Measurements from ENCODE around the gene CCDC61. TPM values are rescaled to one million over a fixed set of nuclear protein-coding genes. Genes with fewer than 3 reads are reported as not detected.
A peak's percentile ranks its signal among the peaks of the same experiment; 100 is the strongest.

The CCDC61 gene, protein sequence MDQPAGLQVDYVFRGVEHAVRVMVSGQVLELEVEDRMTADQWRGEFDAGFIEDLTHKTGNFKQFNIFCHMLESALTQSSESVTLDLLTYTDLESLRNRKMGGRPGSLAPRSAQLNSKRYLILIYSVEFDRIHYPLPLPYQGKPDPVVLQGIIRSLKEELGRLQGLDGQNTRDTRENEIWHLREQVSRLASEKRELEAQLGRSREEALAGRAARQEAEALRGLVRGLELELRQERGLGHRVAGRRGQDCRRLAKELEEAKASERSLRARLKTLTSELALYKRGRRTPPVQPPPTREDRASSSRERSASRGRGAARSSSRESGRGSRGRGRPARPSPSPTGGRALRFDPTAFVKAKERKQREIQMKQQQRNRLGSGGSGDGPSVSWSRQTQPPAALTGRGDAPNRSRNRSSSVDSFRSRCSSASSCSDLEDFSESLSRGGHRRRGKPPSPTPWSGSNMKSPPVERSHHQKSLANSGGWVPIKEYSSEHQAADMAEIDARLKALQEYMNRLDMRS
- total RNA-seq (2014; rRNA removed; shearing (Covaris generic); ENCODE audit: low replicate concordance): 10.5 and 25.5 TPM in 2 replicates

DNA sequence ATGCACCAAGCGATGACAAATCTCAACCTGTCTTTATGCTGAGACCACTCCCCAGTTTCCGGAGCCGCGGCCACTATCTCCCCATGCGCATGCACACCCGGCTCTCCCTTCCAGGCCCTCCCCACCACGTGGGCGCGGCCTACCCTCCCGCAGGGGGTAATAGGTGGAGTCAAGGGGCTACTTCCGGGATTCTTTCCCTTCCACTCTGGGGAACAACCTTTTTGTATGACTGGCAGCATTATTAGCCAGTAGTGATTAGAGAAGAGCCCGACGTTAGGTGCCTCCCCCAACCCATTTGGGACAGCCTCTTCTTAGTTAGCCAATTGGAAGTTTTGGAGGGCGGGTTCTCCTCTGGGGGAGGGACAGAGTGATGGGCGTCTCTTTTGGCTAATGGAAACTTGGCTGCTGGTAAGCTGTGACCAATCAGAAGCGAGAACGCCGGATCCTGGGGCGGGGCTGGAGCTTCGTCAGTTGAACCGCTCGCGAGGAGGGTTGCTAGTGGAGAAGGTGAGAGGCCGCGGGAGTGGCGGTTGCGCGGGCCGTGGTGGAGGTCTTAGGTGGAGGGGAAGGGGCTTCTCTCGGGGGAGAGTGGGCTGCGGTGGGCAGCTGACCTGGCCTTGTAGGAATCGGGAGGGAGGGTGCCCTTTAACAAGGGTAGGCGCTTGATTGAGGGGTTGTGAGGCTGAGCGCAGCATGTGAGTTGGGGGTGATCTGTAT lies at the start of gene CCDC61:
CCDC61 (plus strand) TSS at position 470 of the 717 bp plus-strand sequence. CDS start 7,552 bp downstream, outside the sequence.
- Histone ChIP-seq H3K9me3 (no peaks in the 10 kb centered on the region), H3K4me3 (peak within 1 kb of the TSS; percentile 79), H3K36me3 (no peaks in the 10 kb centered on the region), H3K27me3 (no peaks in the 10 kb centered on the region; the same call in 1 of the 2 replicates)
- peak; percentile 95 for DNase-seq

DNA sequence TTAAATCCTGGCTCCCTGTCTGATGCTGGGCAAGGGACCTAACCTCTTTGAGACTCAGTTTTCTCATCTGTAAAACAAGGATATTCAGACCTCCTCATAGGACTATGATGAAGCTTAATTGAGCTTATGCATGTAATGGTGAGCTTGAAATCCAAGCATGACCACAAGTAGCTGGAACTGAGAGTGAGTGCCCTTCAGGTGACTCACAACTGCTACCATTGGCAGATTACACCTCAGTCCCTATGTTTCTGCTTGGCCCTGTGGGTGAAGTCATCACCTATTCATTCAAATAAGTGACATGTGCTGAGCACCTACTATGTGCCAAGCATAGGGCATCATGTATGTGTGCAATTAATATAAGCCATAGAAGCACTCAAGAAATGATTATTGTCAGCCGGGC lies 47.3 kb upstream of the CCDC61 start:
- no peaks in the 10 kb centered on the region for H3K36me3 ChIP-seq

DNA sequence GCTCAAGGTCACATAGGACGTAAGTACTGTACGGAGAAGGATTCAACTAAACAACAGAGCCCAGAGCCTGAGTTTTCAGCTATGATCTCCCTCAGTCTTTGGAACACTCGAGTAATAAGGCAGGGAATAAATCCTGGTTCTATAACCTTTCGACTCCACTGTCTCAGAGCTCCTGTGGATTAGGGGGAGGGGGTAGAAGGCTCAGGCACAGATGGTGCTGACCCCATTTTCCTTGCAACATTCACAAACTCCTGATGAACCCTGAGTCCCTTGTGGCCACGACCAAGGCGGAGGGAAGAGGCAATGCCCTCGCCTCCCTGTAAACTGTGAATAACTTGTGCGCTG lies 43.0 kb upstream of the CCDC61 start:
- Histone ChIP-seq H3K9me3 (no peaks in the 10 kb centered on the region), H3K36me3 (no peaks in the 10 kb centered on the region), H3K4me3 (no peak overlapping the region), H3K27me3 (peaks cover 10% of the 10 kb centered on the region)
- no peak for DNase-seq

More for the DNA sequence above, 47.3 kb upstream of the CCDC61 start:
- DNase-seq: peak; percentile 30
- Histone ChIP-seq H3K27me3 (peaks cover 16% of the 10 kb centered on the region), H3K9me3 (no peaks in the 10 kb centered on the region), H3K4me3 (no peak overlapping the region)

DNA sequence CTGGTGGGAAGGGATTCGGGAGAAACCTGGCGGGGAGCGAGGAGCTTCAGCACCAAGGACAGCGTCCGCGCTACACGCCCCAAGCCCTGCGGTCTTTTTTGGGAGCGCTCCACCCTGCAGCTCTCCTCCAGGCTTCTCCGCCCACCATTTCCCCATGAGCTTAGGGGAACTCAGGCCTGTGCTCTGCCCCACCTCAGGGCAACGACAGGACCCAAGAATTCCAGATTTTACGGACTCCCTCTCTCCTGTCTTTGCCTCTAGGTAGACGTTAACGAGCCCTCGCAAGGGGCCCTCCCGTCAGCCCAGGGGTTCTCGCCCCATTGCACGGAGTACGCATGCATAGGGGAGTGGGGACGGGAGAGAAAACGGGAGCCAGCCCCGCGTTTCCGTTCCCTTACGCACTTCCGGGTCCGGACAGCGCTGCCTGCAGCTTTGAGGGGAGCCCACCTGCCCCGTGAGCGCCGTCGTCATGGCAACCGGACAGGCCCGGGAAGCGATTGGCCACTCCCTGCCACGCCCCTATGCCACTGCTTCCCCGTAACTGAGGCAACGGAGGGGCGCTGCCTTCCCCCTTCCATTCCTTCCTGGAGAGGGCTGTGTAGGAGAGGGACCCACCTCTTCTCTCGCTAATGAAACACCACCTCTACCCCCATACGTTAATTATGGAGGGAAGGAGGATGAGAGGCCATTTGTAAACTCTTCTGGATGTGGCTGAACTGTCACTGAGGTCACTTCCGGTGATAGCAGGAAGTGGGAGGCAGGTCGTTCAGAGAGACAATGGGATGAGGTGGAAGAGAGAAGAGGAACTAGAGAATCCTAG lies 42.4 kb upstream of the CCDC61 start:
- Histone ChIP-seq H3K9me3 (no peaks in the 10 kb centered on the region), H3K4me3 (no peak overlapping the region), H3K36me3 (no peaks in the 10 kb centered on the region), H3K27me3 (peaks cover 10% of the 10 kb centered on the region)
- peak; percentile 65 for DNase-seq

DNA sequence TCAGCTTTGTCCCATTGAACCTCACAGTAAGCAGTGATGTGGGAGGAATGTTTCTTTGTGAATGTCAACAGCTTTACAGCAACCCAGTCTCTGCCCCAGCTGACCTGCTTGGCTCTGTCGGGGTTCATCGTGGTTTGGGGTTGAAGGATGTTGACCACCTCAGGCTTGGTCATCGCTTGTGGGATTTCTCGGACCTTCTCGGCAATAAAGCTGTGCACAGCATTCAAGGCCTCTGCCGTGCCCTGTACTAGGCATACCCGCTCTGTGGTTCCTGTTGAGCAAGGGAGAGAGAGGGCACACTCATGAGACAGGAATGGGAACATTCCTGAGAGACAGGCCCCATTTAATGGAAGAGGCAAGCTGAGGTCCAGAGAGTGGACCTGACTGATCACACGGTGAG lies 41.6 kb upstream of the CCDC61 start:
- H3K27me3 ChIP-seq: peaks cover 10% of the 10 kb centered on the region
- H3K9me3 ChIP-seq: no peaks in the 10 kb centered on the region

DNA sequence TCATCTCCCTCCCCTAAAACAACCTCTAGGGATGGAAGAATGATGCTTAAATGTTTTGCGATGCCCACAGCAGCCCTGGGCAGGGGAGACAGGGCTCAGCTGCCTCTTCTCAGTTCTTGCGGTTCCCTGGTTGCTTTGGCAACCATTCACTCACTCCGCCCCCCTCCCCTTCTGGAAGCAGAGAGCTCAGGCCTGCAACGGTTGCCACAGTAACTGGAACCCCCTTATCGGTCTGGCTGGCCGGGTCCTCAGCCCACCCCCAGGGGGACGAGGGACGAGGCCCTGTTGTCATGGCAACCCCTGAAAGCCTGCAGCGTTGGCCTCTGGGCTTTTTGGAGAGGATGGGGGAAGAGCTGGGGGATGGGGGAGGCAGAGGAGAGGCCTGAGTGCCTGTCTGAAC lies 41.1 kb upstream of the CCDC61 start:
- H3K27me3 ChIP-seq: peaks cover 12% of the 10 kb centered on the region

More for the DNA sequence above, 41.6 kb upstream of the CCDC61 start:
- H3K4me3 ChIP-seq: no peak overlapping the region
- no peak for DNase-seq
- H3K36me3 ChIP-seq: no peaks in the 10 kb centered on the region

DNA sequence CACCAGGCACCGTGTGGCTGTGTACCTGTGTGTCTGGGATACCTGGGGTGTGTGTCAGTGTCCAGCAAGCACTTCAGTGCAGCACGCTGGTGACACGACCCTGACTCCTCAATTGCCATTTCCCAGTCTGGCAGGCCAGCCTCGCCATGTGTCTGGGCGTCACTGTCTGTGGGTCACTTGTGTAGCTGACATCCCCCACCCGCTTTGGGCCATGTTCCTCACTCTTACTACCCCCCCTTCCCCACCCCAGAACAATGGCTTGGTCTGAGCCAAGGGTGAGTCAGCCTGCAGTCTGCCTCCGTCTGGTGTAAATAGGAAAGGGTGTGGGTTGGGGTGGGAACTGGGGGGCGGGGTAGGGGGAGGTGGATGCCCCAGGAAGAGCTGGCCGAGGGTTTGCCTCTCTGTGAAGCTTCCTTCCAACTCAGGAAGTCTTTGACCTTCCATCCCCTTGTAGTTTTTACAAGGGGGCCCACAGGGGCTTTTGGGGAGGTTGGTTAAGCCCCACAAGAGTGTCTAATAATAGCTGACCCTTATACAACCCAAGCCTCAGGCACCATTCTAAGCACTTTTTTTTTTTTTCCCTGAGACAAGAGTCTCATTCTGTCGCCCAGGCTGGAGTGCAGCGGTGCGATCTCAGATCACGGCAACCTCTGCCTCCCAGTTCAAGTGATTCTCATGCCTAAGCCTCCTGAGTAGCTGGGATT lies 39.2 kb upstream of the CCDC61 start:
- Histone ChIP-seq H3K36me3 (no peaks in the 10 kb centered on the region), H3K27me3 (peaks cover 23% of the 10 kb centered on the region), H3K4me3 (no peak overlapping the region), H3K9me3 (no peaks in the 10 kb centered on the region)
- DNase-seq: peak; percentile 80

More for the DNA sequence above, 41.1 kb upstream of the CCDC61 start:
- H3K9me3 ChIP-seq: no peaks in the 10 kb centered on the region
- H3K4me3 ChIP-seq: no peak overlapping the region
- no peaks in the 10 kb centered on the region for H3K36me3 ChIP-seq
- DNase-seq: no peak

DNA sequence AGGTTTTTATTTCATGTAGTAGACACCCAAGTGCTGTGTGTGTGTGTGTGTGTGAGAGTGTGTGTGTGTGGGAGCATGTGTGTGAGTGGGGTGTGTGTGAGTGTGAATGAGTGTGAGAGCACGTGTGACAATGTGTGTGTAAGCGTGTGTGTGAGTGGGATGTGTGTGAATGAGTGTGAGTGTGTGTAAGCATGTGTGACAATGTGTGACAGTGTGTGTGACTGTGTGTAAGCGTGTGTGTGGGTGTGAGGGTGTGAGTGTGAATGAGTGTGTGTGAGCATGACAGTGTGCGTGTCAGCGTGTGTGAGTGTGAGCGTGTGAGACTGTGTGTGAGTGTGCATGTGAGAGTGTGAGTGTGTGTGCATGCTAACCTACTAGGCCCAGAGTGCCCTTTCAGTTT lies 36.9 kb upstream of the CCDC61 start:
- Histone ChIP-seq H3K36me3 (no peaks in the 10 kb centered on the region), H3K27me3 (peaks cover 21% of the 10 kb centered on the region), H3K4me3 (no peak overlapping the region), H3K9me3 (no peaks in the 10 kb centered on the region)
- DNase-seq: no peak

DNA sequence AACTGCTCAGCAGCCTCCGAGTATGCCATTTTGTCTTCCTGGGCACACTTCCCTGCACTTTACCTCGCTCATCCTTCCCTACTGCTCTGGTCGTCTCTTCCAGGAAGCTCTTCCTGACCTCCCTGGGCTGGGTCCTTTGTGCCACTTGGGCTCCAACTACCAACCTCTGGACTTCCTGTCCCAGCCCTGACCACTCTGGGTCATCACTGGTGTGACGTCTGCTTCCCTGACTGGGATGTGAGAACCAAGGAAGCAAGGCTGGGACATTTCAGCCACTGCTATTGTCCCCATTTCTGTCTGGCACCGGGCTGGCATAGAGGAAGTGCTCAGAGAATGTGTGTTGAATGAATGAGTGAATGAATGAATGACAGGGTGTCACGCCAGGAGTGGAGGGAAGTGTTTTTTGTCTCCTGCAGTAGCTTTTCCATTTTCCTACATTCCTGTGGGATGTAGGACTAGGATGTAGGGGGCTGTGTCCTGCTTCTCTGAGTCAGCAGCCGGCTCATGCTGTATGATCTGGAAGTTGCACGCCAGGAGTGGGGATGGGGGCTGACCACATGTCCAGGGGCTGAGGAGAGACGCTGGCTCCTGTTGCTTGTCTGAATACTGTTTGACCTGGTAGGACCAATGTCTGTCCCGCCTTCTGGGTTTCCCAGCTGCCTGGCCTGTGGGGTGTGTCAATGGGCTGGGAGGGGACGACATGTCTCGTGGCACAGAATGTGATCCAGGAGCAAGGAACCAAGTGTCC lies 36.3 kb upstream of the CCDC61 start:
- peak; percentile 34 for DNase-seq
- H3K27me3 ChIP-seq: peaks cover 21% of the 10 kb centered on the region
- H3K36me3 ChIP-seq: no peaks in the 10 kb centered on the region
- no peaks in the 10 kb centered on the region for H3K9me3 ChIP-seq
- H3K4me3 ChIP-seq: no peak overlapping the region

DNA sequence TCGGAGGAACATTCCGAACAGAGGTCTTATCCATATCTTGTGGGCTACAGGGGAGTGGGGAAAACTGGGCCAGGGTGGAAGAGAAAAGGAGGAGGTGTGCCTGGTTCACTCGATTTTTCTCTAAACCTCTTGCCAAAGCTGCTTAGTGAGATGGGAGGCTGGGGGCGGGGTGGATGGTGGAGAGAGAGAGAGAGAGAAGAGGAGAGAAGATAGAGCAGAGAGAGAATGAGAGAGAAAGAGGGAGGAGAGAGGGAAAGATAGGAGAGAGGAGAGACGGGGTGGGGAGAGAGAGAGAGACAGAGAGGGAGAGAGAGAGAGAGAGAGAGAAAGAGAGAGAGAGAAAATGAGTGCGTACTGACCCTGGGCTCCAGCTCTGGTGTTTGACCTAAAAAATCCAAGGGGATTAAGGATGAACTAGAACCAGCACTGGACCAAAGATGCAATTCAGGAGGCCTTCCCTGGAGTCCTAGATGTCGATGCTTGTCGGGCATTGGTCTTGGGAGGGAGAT lies 35.7 kb upstream of the CCDC61 start:
- H3K4me3 ChIP-seq: no peak overlapping the region
- no peaks in the 10 kb centered on the region for H3K9me3 ChIP-seq
- H3K27me3 ChIP-seq: peaks cover 22% of the 10 kb centered on the region
- DNase-seq: no peak
- H3K36me3 ChIP-seq: no peaks in the 10 kb centered on the region

DNA sequence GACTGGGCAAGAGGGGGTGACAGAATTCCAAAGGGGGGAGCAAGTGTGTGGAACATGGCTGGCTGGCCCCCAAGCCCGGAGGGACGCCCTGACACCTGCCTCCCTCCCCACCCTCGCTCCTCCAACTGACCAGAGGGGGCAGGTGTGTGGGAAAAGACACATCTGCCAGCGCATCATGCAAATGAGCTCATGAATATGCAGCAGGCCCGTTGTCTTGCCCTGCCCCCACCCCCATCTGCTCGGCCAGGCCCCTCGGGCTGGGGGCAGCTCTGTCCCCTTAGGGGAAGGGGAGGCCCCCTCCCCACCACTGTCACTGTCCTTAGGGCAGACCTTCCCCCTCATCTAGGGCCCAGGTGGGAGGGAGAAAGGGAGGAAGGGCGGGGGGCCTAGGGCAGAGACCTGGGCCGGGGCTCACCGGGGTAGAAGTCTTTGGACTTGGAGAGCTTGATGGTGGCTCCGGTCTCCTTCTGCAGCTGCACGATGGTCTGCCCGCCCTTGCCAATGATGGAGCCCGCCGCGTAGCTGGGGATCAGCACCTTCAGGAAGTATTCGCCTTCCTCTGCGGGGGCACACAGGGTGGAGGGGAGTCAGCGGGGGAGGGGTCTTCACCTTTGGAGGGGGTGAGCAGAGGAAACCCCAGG lies 34.6 kb upstream of the CCDC61 start:
- H3K9me3 ChIP-seq: no peaks in the 10 kb centered on the region
- H3K27me3 ChIP-seq: peaks cover 33% of the 10 kb centered on the region
- H3K4me3 ChIP-seq: no peak overlapping the region
- DNase-seq: no peak
- H3K36me3 ChIP-seq: no peaks in the 10 kb centered on the region

DNA sequence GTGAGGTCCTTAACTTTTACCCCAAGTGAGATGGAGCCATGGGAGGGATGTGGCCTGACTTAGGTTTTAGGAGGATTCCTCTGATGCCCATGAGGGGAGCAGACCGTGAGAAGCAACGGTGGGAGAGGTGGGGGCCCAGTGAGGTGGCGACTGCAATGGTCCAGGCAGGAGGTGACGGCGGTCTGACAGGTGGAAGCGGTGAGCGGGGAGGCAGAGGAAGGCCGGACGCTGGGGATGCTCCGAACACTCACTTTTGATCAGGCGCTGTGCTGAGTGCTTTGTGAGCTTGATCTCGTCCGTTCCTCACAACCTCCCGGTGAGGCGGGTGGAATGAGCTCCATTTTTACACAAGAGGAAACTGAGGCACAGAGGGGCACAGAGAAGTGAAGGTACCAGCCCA lies 33.2 kb upstream of the CCDC61 start:
- H3K9me3 ChIP-seq: no peaks in the 10 kb centered on the region
- no peak for DNase-seq
- H3K27me3 ChIP-seq: peaks cover 46% of the 10 kb centered on the region
- no peak overlapping the region for H3K4me3 ChIP-seq
- H3K36me3 ChIP-seq: no peaks in the 10 kb centered on the region

DNA sequence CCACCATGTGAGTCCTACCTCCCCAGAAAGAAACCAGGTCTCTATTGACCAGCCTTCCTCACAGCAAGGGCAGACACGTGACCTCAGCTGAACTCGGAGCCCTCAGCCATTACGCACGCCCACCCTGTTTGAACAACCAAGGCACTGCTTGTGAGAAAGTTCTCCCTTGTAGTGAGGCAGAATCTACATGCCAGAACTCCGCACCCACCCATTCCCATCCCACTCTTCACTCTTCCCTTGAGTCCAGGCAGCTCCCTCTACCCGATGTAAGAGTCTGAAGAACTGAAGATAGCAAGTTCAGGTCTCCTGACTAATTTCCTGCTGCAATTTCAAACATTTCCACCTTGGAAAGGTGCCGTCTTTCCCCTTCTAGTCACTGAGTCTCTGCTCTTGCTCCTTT lies 28.0 kb upstream of the CCDC61 start:
- Histone ChIP-seq H3K36me3 (no peaks in the 10 kb centered on the region), H3K27me3 (peaks cover 73% of the 10 kb centered on the region)
- no peak for DNase-seq

DNA sequence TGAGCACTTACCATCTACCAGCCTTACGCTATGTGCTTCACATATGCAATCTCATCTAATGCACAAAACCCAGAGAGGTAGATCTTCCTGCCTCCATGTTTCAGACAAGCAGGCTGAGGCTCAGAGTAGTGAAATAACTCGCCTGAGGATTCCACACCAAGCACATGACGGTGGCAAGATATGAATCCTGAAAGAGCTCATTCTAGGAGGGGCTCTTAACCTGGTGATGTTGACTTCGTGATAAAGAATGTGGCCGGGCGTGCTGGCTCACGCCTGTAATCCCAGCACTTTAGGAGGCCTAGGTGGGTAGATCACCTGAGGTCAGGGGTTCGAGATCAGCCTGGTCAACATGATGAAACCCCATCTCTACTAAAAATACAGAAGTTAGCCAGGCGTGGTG lies 26.6 kb upstream of the CCDC61 start:
- H3K27me3 ChIP-seq: peaks cover 79% of the 10 kb centered on the region

More for the DNA sequence above, 28.0 kb upstream of the CCDC61 start:
- H3K9me3 ChIP-seq: no peaks in the 10 kb centered on the region
- no peak overlapping the region for H3K4me3 ChIP-seq

DNA sequence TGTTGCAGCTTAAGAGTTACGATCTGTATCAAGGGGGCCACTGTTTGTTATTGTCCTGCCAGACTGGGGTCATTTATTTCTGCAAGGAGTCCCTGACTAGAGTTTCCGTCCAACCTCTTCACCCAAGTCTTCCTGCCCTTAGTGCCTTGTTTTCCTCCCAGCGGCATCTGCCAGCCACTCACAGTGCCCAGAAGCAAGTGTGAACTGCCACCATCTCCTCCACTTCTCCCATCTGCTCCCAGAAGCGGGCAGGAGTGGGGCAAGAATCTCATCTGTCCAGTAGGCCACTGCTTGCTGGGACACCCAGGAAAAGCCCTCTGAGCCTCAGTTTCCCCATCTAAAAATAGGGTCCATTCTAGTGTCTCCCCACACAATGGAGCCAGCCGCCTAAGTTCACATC lies 25.6 kb upstream of the CCDC61 start:
- Histone ChIP-seq H3K36me3 (no peaks in the 10 kb centered on the region), H3K27me3 (peaks cover 82% of the 10 kb centered on the region), H3K4me3 (no peak overlapping the region), H3K9me3 (no peaks in the 10 kb centered on the region)
- no peak for DNase-seq

More for the DNA sequence above, 26.6 kb upstream of the CCDC61 start:
- Histone ChIP-seq H3K4me3 (no peak overlapping the region), H3K36me3 (no peaks in the 10 kb centered on the region), H3K9me3 (no peaks in the 10 kb centered on the region)
- DNase-seq: no peak

Measured in MG63 (cell line).